OCI-LY1 (cell line): ENCODE results near the gene GPR39.

Experiments used
- H2AFZ ChIP-seq: fragments of 200-600 bp; sonication (generic), shearing (Covaris generic); 2 replicates; pipeline ENCODE4 v1.6.0; 2014; ENCODE audit warnings: antibody characterized with exemption, mild to moderate bottlenecking, low read length
- H3F3A ChIP-seq: fragments of 200-600 bp; sonication (generic), shearing (Covaris generic); 2 replicates; pipeline ENCODE4 v1.6.0; 2014; ENCODE audit warnings: mild to moderate bottlenecking, antibody characterized with exemption, low read length, moderate library complexity; ENCODE audit not compliant: insufficient read depth
- H3K27ac ChIP-seq: fragments of 200-600 bp; sonication (generic); 2 replicates; pipeline ENCODE4 v1.5.1; 2014; ENCODE audit warnings: low read length, mixed run types, mild to moderate bottlenecking, low read depth; ENCODE audit not compliant: poor library complexity, severe bottlenecking
- H3K27me3 ChIP-seq: fragments of 200-600 bp; sonication (generic); 2 replicates; pipeline ENCODE4 v1.6.0; 2014; ENCODE audit warnings: antibody characterized with exemption, mild to moderate bottlenecking, low read length, moderate library complexity; ENCODE audit not compliant: insufficient read depth
- H3K36me3 ChIP-seq: fragments of 200-600 bp; sonication (generic); 2 replicates; pipeline ENCODE4 v1.6.1; 2014; ENCODE audit warnings: mild to moderate bottlenecking, antibody characterized with exemption, low read length, moderate library complexity, mixed read lengths; ENCODE audit not compliant: insufficient read depth
- H3K4me1 ChIP-seq: fragments of 200-600 bp; sonication (generic); 2 replicates; pipeline ENCODE4 v1.5.1; 2014; ENCODE audit warnings: mild to moderate bottlenecking, low read length, moderate library complexity; ENCODE audit not compliant: insufficient read depth, severe bottlenecking
- H3K4me2 ChIP-seq: fragments of 200-600 bp; sonication (generic), shearing (Covaris generic); 2 replicates; pipeline ENCODE4 v1.6.1; 2014; ENCODE audit warnings: low read length
- H3K4me3 ChIP-seq: fragments of 200-600 bp; sonication (generic); 2 replicates; pipeline ENCODE4 v1.5.1; 2014; ENCODE audit warnings: low read length, low read depth, mild to moderate bottlenecking, mixed read lengths; ENCODE audit not compliant: poor library complexity, severe bottlenecking
- H3K79me2 ChIP-seq: fragments of 200-600 bp; shearing (Covaris generic); 2 replicates; pipeline ENCODE4 v1.6.1; 2016; ENCODE audit warnings: mixed run types, low read length, mixed read lengths; ENCODE audit not compliant: insufficient read depth
- H3K9ac ChIP-seq: fragments of 200-600 bp; sonication (generic), shearing (Covaris generic); 2 replicates; pipeline ENCODE4 v1.6.1; 2014; ENCODE audit warnings: mild to moderate bottlenecking, low read length, mixed read lengths
- H3K9me2 ChIP-seq: fragments of 200-600 bp; sonication (generic), shearing (Covaris generic); 2 replicates; pipeline ENCODE4 v1.6.1; 2014; ENCODE audit warnings: low read depth, mild to moderate bottlenecking, low read length, mixed read lengths
- H3K9me3 ChIP-seq: fragments of 200-600 bp; shearing (Covaris generic); 2 replicates; pipeline ENCODE4 v1.6.1; 2014; ENCODE audit warnings: low read length, mixed read lengths
- H4K20me1 ChIP-seq: fragments of 200-600 bp; sonication (generic), shearing (Covaris generic); 2 replicates; pipeline ENCODE4 v1.6.0; 2016; ENCODE audit warnings: mild to moderate bottlenecking, low read length; ENCODE audit not compliant: insufficient read depth
- EZH2 ChIP-seq: fragments of 200-600 bp; sonication (generic), shearing (Covaris generic); IDR thresholded peaks from 2 replicates; pipeline ENCODE4 v1.8.0; 2017; ENCODE audit warnings: borderline replicate concordance, mixed run types, mild to moderate bottlenecking, antibody characterized with exemption, low read length, moderate library complexity, mixed read lengths
- TF ChIP-seq, protein P1 (sequence below): fragments of 200-600 bp; sonication (generic), shearing (Covaris generic); IDR thresholded peaks from 2 replicates; pipeline ENCODE4 v1.5.1; 2017; ENCODE audit warnings: mild to moderate bottlenecking, antibody characterized with exemption, low read length, moderate library complexity, mixed read lengths

The GPR39 gene

DNA sequence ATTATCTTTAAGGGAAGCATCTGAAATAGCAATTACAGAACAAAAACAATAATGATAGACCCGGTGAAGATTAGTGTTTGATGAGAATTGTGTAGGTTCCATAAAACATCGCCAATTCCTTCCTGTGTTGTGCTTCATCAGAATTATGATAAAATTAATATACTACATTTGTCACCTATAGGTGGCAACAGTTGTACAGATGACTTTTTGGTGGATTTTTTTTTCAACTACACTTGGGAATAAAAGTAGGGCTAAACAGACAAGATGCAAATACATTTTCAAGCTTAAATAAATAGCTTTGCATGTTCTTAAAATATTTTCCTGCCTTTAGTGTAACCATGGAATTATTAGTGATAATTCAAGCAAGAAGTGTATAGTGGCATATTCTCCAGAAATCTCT, 260.4 kb downstream of the GPR39 start:
- TF ChIP-seq, protein P1, sequence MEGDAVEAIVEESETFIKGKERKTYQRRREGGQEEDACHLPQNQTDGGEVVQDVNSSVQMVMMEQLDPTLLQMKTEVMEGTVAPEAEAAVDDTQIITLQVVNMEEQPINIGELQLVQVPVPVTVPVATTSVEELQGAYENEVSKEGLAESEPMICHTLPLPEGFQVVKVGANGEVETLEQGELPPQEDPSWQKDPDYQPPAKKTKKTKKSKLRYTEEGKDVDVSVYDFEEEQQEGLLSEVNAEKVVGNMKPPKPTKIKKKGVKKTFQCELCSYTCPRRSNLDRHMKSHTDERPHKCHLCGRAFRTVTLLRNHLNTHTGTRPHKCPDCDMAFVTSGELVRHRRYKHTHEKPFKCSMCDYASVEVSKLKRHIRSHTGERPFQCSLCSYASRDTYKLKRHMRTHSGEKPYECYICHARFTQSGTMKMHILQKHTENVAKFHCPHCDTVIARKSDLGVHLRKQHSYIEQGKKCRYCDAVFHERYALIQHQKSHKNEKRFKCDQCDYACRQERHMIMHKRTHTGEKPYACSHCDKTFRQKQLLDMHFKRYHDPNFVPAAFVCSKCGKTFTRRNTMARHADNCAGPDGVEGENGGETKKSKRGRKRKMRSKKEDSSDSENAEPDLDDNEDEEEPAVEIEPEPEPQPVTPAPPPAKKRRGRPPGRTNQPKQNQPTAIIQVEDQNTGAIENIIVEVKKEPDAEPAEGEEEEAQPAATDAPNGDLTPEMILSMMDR, result peak; percentile 39
- no peak for TF ChIP-seq EZH2
- H3K27ac ChIP-seq, result no peak overlapping the region

DNA sequence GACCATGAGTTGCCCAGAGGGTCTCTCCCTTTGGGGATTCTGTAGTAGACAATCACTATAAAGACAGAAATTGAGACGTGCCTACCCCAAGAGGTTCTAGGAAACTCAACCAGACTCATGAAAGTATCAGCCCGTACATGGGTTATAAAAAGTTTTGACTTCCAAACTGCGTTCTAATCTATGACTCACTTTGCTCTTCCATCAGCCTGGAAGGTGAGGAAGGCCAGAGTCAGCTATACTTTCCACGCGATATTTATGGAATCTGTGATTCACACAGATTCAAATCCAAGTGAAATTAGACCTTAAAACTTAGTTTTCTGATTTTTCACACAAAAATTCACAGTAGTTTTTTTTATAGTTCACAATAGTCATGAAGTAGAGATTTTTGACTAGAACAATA, 261.1 kb downstream of the GPR39 start:
- TF ChIP-seq, protein P1, result no peak
- no peak for TF ChIP-seq EZH2
- H3K4me2 ChIP-seq, result no peak overlapping the region
- no peaks in the 10 kb centered on the region for H3F3A ChIP-seq
- no peaks in the 10 kb centered on the region for H4K20me1 ChIP-seq
- no peaks in the 10 kb centered on the region for H3K9me2 ChIP-seq
- no peaks in the 10 kb centered on the region for H3K4me1 ChIP-seq
- H3K9me3 ChIP-seq, result no peaks in the 10 kb centered on the region
- no peaks in the 10 kb centered on the region for H3K36me3 ChIP-seq
- H3K79me2 ChIP-seq, result no peaks in the 10 kb centered on the region
- H3K27ac ChIP-seq, result no peak overlapping the region
- H2AFZ ChIP-seq, result no peak overlapping the region
- H3K4me3 ChIP-seq, result no peak overlapping the region
- no peak overlapping the region for H3K9ac ChIP-seq
- H3K27me3 ChIP-seq, result no peaks in the 10 kb centered on the region

More for the DNA sequence above, 260.4 kb downstream of the GPR39 start:
- H3K9me3 ChIP-seq, result no peaks in the 10 kb centered on the region
- no peaks in the 10 kb centered on the region for H3F3A ChIP-seq
- H3K79me2 ChIP-seq, result no peaks in the 10 kb centered on the region
- H3K27me3 ChIP-seq, result no peaks in the 10 kb centered on the region
- no peaks in the 10 kb centered on the region for H4K20me1 ChIP-seq
- no peak overlapping the region for H3K4me2 ChIP-seq
- H2AFZ ChIP-seq, result no peak overlapping the region
- no peaks in the 10 kb centered on the region for H3K36me3 ChIP-seq
- no peaks in the 10 kb centered on the region for H3K4me1 ChIP-seq
- no peak overlapping the region for H3K4me3 ChIP-seq
- H3K9me2 ChIP-seq, result no peaks in the 10 kb centered on the region
- H3K9ac ChIP-seq, result no peak overlapping the region

DNA sequence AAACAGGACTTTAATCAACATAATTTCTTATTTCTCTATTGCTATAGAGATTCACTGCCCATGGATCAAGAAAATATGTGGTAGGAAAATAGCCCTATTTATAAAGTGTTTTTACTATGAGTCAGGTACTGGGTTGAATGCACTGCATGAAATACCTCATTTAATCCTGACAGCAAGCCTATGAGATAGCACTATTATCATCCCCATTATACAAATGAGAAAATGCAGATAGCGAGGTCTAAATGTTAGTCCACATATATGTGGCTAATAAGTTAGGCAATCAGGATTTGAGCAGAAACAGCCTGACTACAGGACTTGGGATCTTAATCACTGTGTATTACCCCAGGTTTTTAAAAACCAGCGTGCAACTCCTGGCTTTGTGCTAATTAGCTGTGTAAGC, 261.9 kb downstream of the GPR39 start:
- Histone ChIP-seq H3K27me3 (no peaks in the 10 kb centered on the region), H3K9me3 (no peaks in the 10 kb centered on the region), H3K79me2 (no peaks in the 10 kb centered on the region), H3K4me1 (no peaks in the 10 kb centered on the region), H3K36me3 (no peaks in the 10 kb centered on the region), H3K4me2 (no peak overlapping the region), H3K9me2 (no peaks in the 10 kb centered on the region), H2AFZ (no peak overlapping the region), H4K20me1 (no peaks in the 10 kb centered on the region), H3K27ac (no peak overlapping the region), H3K4me3 (no peak overlapping the region), H3K9ac (no peak overlapping the region), H3F3A (no peaks in the 10 kb centered on the region)
- TF ChIP-seq, protein P1, result no peak
- no peak for TF ChIP-seq EZH2
